ENCODE results near the gene POLG.

POLG gene

GRCh38 chr15:89326316-89326715, 8.3 kb downstream of the POLG start:
- DNase-seq (ENCODE audit: low read depth) = no peak

DNA sequence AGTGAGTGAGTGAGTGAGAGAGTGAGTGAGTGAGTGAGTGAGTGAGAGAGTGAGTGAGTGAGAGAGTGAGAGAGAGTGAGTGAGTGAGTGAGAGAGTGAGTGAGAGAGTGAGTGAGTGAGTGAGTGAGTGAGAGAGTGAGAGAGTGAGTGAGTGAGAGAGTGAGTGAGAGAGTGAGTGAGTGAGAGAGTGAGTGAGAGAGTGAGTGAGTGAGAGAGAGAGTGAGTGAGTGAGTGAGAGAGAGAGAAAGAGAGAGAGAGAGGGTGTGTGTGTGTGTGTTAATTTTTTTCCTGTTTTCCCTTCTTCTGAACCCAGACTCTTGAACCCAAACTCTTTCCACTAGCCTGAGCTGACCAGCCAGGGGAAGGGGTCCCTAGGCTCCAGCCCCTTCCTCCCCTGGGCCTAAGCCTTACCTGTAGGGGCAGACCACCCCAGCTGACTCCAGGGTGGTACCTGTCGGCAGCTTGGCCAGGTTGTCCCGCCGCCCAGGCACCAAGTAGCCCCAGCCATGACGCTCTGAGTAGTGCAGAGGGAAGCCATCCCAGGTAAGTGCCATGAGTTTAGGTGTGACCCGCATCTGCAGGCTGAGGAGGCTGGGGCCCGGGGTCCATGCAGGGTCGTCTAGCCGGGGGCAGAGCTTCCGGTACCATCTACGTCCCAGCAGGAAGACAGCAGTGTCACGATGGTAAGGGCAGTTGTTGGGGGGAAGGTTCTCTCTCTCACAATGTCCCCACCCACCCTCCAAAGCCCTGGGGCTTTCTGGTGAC, 9.4 kb downstream of the POLG start:
- DNase-seq (ENCODE audit: low read depth) = no peak

- no peak for DNase-seq (ENCODE audit: low read depth)
Measured at GRCh38 chr15:89323825-89324224, 10.8 kb downstream of the POLG start.

DNA sequence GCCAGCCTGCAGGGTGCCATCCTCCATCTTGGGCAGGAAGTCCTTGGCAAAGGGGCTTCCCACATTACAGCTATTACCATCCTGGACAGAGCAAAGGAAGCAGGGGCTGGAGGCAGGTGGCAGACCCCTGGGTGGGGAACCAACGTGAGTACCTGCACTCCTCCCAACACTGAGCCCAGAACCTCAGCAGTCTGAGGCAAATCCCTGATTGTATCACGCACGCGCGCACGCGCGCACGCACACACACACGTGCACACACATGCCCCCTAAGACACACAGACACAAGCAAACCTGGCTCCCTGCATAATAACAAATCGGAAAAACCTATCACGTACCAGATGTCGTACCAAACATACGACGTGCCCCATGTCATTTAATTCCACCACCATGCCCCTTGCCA, 11.8 kb downstream of the POLG start:
- no peak for DNase-seq (ENCODE audit: low read depth)

DNA sequence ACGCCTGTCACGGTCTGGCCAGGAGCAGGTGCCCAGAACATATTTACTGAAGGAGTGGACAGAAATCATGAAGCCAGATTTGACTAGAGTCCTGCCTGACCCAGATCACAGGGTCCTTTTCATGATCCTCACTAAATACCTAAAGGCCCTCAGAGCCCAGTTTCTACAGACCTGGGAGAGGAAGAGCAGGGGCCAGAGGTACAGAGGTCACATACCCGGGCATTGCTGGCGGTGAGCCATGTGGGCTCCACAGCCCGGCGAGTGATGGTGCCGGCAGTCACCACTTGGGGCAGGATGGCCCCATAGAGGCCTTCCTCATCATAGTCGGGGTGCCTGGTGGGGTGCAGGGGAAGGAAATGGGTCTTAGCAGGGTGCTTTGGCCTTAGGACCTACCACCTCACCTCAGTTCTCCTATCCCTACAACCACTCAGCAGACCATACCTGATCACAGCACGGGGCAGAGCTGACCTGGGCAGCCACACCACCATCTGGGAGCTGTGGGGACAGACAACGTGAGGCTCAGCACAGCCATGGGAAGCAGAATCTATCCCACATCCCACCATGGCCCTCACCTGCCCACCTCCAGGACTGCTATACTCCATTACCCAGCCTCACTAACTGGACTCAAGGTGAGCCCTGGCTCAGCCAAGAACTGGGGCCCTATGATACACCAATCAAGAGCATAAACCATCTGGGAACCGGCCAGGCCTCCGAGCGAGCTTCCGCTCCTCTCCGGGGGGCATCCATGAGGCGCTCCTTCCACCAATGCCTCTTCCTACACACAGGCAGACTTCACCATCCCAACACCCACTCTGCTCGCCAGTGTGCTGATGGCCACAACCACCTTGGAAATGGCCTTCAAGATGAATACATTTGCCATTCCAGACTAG, 12.9 kb downstream of the POLG start:
- DNase-seq (ENCODE audit: low read depth) = no peak

GRCh38 chr15:89320200-89320599, 14.4 kb downstream of the POLG start:
- no peak for DNase-seq (ENCODE audit: low read depth)

GRCh38 chr15:89319678-89320077, 14.9 kb downstream of the POLG start:
- DNase-seq (ENCODE audit: low read depth) = no peak

- no peak for DNase-seq (ENCODE audit: low read depth)
Measured at GRCh38 chr15:89317186-89317720, 17.4 kb downstream of the POLG start.

- no peak for DNase-seq (ENCODE audit: low read depth)
Measured at GRCh38 chr15:89316504-89316903, 18.1 kb downstream of the POLG start.

GRCh38 chr15:89315375-89315929, 19.2 kb downstream of the POLG start:
- DNase-seq (ENCODE audit: low read depth) = no peak

DNA sequence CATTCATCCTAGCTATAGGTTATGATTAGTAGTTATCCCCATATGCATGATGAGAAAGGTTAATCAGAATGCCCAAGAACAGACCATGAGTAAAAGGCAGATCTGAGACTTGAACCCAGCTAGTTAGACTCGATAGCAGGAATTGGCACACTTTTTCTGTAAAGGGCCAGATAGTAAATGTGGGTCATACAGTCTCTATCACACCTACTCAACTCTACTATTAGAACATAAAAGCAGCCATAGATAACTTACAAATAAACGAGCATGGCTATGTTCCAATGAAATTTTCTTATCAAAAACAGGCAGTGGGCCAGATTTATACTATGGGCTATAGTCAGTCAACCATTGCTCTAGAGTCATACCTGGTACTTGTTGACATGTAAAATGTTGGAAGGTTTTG, 24.6 kb downstream of the POLG start:
- no peak for DNase-seq (ENCODE audit: low read depth)

GRCh38 chr15:89308236-89308635, 26.4 kb downstream of the POLG start:
- DNase-seq (ENCODE audit: low read depth) = no peak

- no peak for DNase-seq (ENCODE audit: low read depth)
Measured at GRCh38 chr15:89307791-89308190, 26.8 kb downstream of the POLG start.

DNA sequence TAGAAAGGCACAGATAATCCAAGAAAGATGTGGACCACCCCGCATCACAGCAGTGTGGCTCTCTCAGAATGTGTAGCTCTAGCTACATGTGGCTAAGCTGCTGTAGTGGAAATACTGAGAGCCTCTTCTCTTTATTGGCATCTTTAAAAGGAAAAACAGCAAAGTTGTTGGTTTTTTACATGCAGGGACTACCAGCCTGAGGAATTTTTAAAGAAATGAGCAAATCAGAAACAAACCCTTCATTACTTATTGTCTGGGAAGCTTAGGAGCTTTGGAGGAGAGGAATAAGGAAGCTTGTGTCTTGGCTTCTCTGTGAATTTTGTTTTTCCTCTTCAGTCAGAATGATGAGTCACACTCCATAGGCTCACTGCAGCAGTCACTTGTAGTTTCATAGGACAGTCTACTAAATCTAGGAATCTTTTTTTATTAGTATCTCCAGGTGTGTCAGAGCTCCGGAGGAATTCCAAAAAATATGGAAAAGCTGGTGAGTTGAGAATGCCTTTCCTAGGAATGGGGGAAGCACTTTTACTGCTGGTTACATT, 27.5 kb downstream of the POLG start:
- no peak for DNase-seq (ENCODE audit: low read depth)

- no peak for DNase-seq (ENCODE audit: low read depth)
Measured at GRCh38 chr15:89305395-89305794, 29.2 kb downstream of the POLG start.

- DNase-seq (ENCODE audit: low read depth) = no peak
Measured at GRCh38 chr15:89303986-89304385, 30.6 kb downstream of the POLG start.

DNA sequence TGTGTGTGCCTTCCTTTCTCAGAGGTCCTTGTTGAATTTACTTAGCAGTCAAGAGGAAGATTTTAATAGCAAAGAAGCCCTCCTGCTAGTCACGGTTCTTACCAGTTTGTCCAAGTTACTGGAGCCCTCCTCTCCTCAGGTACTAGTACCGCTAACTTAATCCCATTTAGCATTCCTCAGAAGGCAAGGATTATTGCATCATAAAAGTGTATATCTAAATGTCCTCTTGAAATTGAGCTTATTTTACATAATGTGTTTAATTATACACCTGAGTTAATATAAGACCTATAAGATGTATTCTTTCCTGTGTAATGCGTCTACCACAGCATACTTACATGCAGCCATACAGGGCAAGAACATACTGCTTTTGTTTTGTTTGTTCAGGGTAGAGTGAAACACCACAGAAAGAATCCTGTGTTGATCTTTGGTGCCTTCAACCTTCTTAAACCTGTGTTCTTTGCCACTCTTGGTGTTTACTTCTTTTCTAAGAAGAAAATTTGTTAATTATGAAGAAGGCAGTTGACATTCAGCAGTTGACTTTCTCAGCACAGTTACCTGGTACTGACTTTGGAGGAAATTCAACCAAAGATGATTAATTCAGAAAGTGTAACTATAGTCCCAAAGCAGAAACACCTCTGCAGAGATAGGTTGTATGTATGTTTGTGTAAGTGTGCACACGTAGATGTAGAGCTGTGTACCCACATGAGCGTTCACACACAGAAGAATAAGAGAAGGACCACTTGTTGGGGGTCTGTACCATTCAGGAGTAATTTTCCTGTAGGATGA, 33.1 kb downstream of the POLG start:
- no peak for DNase-seq (ENCODE audit: low read depth)

- no peak for DNase-seq (ENCODE audit: low read depth)
Measured at GRCh38 chr15:89299896-89300295, 34.7 kb downstream of the POLG start.

GRCh38 chr15:89293012-89293411, 41.6 kb downstream of the POLG start:
- DNase-seq (ENCODE audit: low read depth) = no peak

- DNase-seq (ENCODE audit: low read depth) = no peak
Measured at GRCh38 chr15:89291934-89292438, 42.6 kb downstream of the POLG start.

GRCh38 chr15:89283201-89283600, 51.4 kb downstream of the POLG start:
- no peak for DNase-seq (ENCODE audit: low read depth)

Measured in activated T-helper 1 cell treated with Interleukin-2 at 50 U/mL for 16 hours (primary cell).